HEK293T (cell line): Measurements from ENCODE around the gene CEP68.

Experiments used
- CTCF ChIA-PET: fragments of 350-600 bp; formaldehyde crosslinking; extraction: SDS; loops from one replicate; lab custom pipeline; 2021; ENCODE audit warnings: antibody characterized with exemption, inconsistent platforms; lab: Yijun Ruan, JAX
- POLR2A ChIA-PET: fragments of 350-600 bp; formaldehyde crosslinking; extraction: SDS; loops from one replicate; lab custom pipeline; 2020; ENCODE audit warnings: antibody characterized with exemption, inconsistent platforms; lab: Yijun Ruan, JAX
- DNase-seq: peaks from one replicate; pipeline ENCODE4 v3.0.0; 2012; ENCODE audit warnings: mixed read lengths; ENCODE audit errors: extremely low spot score
- ARNT ChIP-seq: fragments of 450-650 bp; IDR thresholded peaks from 2 replicates; pipeline ENCODE4 v1.6.1; 2017; ENCODE audit warnings: mild to moderate bottlenecking
- BHLHE40 ChIP-seq: fragments of 450-650 bp; IDR thresholded peaks from 2 replicates; pipeline ENCODE4 v1.6.1; 2016; ENCODE audit warnings: mild to moderate bottlenecking, moderate library complexity, borderline replicate concordance
- CTBP1 ChIP-seq: fragments of 450-650 bp; IDR thresholded peaks from 2 replicates; pipeline ENCODE4 v1.6.1; 2016; ENCODE audit warnings: borderline replicate concordance
- ELF4 ChIP-seq: fragments of 450-650 bp; IDR thresholded peaks from 2 replicates; pipeline ENCODE4 v1.6.1; 2017; ENCODE audit warnings: antibody characterized with exemption
- FOXA1 ChIP-seq: fragments of 450-650 bp; IDR thresholded peaks from 2 replicates; pipeline ENCODE4 v1.6.1; 2016; ENCODE audit warnings: mild to moderate bottlenecking
- FOXK2 ChIP-seq: fragments of 450-650 bp; IDR thresholded peaks from 2 replicates; pipeline ENCODE4 v1.6.1; 2016; ENCODE audit warnings: mild to moderate bottlenecking
- FOXM1 ChIP-seq: fragments of 450-650 bp; IDR thresholded peaks from 2 replicates; pipeline ENCODE4 v1.6.1; 2017; ENCODE audit warnings: mild to moderate bottlenecking, borderline replicate concordance
- HDGF ChIP-seq: fragments of 450-650 bp; IDR thresholded peaks from 2 replicates; pipeline ENCODE4 v1.6.1; 2017; ENCODE audit warnings: antibody characterized with exemption, borderline replicate concordance
- L3MBTL2 ChIP-seq: fragments of 450-650 bp; conservative IDR thresholded peaks from 2 replicates; pipeline ENCODE4 v1.6.1; 2016; ENCODE audit warnings: mild to moderate bottlenecking
- LEF1 ChIP-seq: fragments of 450-650 bp; IDR thresholded peaks from 2 replicates; pipeline ENCODE4 v1.6.1; 2017; ENCODE audit warnings: mild to moderate bottlenecking, borderline replicate concordance
- NFRKB ChIP-seq: fragments of 450-650 bp; IDR thresholded peaks from 2 replicates; pipeline ENCODE4 v1.6.1; 2016; ENCODE audit warnings: mild to moderate bottlenecking, moderate library complexity
- PKNOX1 ChIP-seq: fragments of 450-650 bp; IDR thresholded peaks from 2 replicates; pipeline ENCODE4 v1.6.1; 2016
- SP1 ChIP-seq: fragments of 450-650 bp; IDR thresholded peaks from 2 replicates; pipeline ENCODE4 v1.6.1; 2017
- SUZ12 ChIP-seq: fragments of 450-650 bp; IDR thresholded peaks from 2 replicates; pipeline ENCODE4 v1.6.1; 2016; ENCODE audit warnings: mild to moderate bottlenecking
- TARDBP ChIP-seq: fragments of 450-650 bp; IDR thresholded peaks from 2 replicates; pipeline ENCODE4 v1.6.1; 2016
- ZNF384 ChIP-seq: fragments of 450-650 bp; IDR thresholded peaks from 2 replicates; pipeline ENCODE4 v1.6.1; 2016

Gene CEP68

GRCh38 chr2:65075176-65075575, 19.0 kb downstream of the CEP68 start:
- CTCF ChIA-PET, result no interaction called here
- POLR2A ChIA-PET, result interaction anchor here (1.0 kb wide), 1 partner anchor 20 kb away, joined by 3 read pairs; no protein-coding TSS in a partner anchor
- no peak for DNase-seq
- TF ChIP-seq ARNT (no peak), SUZ12 (no peak), NFRKB (no peak), ZNF384 (no peak), FOXA1 (no peak), FOXK2 (no peak), L3MBTL2 (no peak), SP1 (no peak), TARDBP (no peak), BHLHE40 (no peak), PKNOX1 (no peak), ELF4 (no peak), CTBP1 (no peak)

- ChIA-PET CTCF (interaction anchor here (0.8 kb wide), 1 partner anchor 36 kb away, joined by 3 read pairs; no protein-coding TSS in a partner anchor), POLR2A (interaction anchor here (1.0 kb wide), 1 partner anchor 20 kb away, joined by 3 read pairs; no protein-coding TSS in a partner anchor)
- DNase-seq, result no peak
- no peak for TF ChIP-seq FOXM1
- TF ChIP-seq ELF4, result no peak
- no peak for TF ChIP-seq BHLHE40
- TF ChIP-seq SP1, result no peak
- TF ChIP-seq ARNT, result no peak
- no peak for TF ChIP-seq NFRKB
- no peak for TF ChIP-seq L3MBTL2
- TF ChIP-seq PKNOX1, result no peak
- TF ChIP-seq FOXA1, result no peak
- no peak for TF ChIP-seq HDGF
These were observed 19.6 kb downstream of the CEP68 start for GRCh38 chr2:65075605-65076344.

DNA sequence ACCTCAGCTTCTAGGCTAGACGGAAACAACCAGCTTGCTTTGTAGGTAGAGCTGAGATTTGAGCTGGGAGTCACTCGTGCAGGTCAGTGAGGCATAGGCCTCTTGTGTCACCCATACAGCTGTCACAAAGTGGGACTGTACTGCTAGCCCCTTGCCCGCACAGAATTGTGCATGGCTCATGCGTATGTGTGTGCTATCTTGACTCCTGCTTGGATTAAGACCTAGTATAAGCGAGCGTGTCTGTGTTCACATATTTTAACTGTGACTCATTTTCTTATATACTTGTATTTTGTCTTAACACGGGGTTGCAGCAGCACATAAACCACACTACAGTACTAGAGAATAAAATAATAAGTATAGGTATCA, 20.1 kb downstream of the CEP68 start:
- no peak for TF ChIP-seq NFRKB
- no peak for TF ChIP-seq BHLHE40
- TF ChIP-seq FOXK2, result no peak
- no peak for TF ChIP-seq CTBP1
- TF ChIP-seq SP1, result no peak
- no peak for TF ChIP-seq TARDBP
- no peak for DNase-seq
- POLR2A ChIA-PET, result no interaction called here
- CTCF ChIA-PET, result interaction anchor here (0.8 kb wide), 1 partner anchor 36 kb away, joined by 3 read pairs; no protein-coding TSS in a partner anchor

GRCh38 chr2:65077898-65078297, 21.7 kb downstream of the CEP68 start:
- TF ChIP-seq HDGF (no peak), SP1 (no peak), ARNT (no peak), FOXK2 (no peak), PKNOX1 (no peak), ZNF384 (no peak)
- CTCF ChIA-PET, result interaction anchor here (0.5 kb wide), 1 partner anchor 56 kb away, joined by 3 read pairs; no protein-coding TSS in a partner anchor
- no peak for DNase-seq
- POLR2A ChIA-PET, result no interaction called here

- POLR2A ChIA-PET, result no interaction called here
- CTCF ChIA-PET, result no interaction called here
- TF ChIP-seq SP1 (no peak), CTBP1 (no peak), NFRKB (no peak), PKNOX1 (0 out of 2 replicates have a peak, but pooled peaks have one; percentile 15), HDGF (no peak), SUZ12 (no peak), TARDBP (no peak), FOXM1 (no peak)
- DNase-seq, result no peak
These were observed 22.8 kb downstream of the CEP68 start for GRCh38 chr2:65079017-65079416.

- TF ChIP-seq TARDBP (no peak), SP1 (no peak), ARNT (no peak), PKNOX1 (no peak), FOXA1 (no peak), FOXM1 (no peak), HDGF (no peak), BHLHE40 (no peak), FOXK2 (no peak), ZNF384 (no peak), CTBP1 (no peak), ELF4 (no peak), LEF1 (no peak), NFRKB (no peak), SUZ12 (no peak)
- CTCF ChIA-PET, result no interaction called here
- POLR2A ChIA-PET, result no interaction called here
- no peak for DNase-seq
These were observed 25.0 kb downstream of the CEP68 start for GRCh38 chr2:65081232-65081685.
